HG03135 (cell line): Measurements from ENCODE around the gene NR3C1.

Experiments used
- ATAC-seq: cut with Tn5 transposase; IDR thresholded peaks from one replicate; pipeline ENCODE4 v1.9.1; 2021; ENCODE audit warnings: mild to moderate bottlenecking, moderate library complexity; ENCODE audit not compliant: unreplicated experiment

NR3C1 gene

GRCh38 chr5:143243103-143243502 is 160.4 kb downstream of the NR3C1 start:
- no peak for ATAC-seq

GRCh38 chr5:143241892-143242291 is 161.6 kb downstream of the NR3C1 start:
- ATAC-seq, result no peak

GRCh38 chr5:143239882-143240518 is 163.5 kb downstream of the NR3C1 start:
- ATAC-seq, result no peak

- no peak for ATAC-seq
Observed at GRCh38 chr5:143238620-143239019, 164.9 kb downstream of the NR3C1 start.

GRCh38 chr5:143237664-143238063 is 165.8 kb downstream of the NR3C1 start:
- no peak for ATAC-seq

GRCh38 chr5:143236682-143237081 is 166.8 kb downstream of the NR3C1 start:
- no peak for ATAC-seq

GRCh38 chr5:143235423-143235822 is 168.1 kb downstream of the NR3C1 start:
- no peak for ATAC-seq

GRCh38 chr5:143234162-143234842 is 169.2 kb downstream of the NR3C1 start:
- ATAC-seq, result no peak

GRCh38 chr5:143233031-143233430 is 170.5 kb downstream of the NR3C1 start:
- ATAC-seq, result no peak

GRCh38 chr5:143231973-143232812 is 171.3 kb downstream of the NR3C1 start:
- ATAC-seq, result peak; percentile 37

GRCh38 chr5:143231416-143231815 is 172.1 kb downstream of the NR3C1 start:
- no peak for ATAC-seq

GRCh38 chr5:143230676-143230996 is 172.8 kb downstream of the NR3C1 start:
- no peak for ATAC-seq

GRCh38 chr5:143229896-143230675 is 173.4 kb downstream of the NR3C1 start:
- peak; percentile 88 for ATAC-seq

- peak; percentile 33 for ATAC-seq
Observed at GRCh38 chr5:143229426-143229895, 174.0 kb downstream of the NR3C1 start.

- ATAC-seq, result no peak
Observed at GRCh38 chr5:143228597-143229293, 174.7 kb downstream of the NR3C1 start.
